DND-41 (cell line): ENCODE results near the gene LRIT2.

Experiments
- ATAC-seq: fragments of 200-7000 bp; cut with Tn5 transposase; 3 replicates; pipeline ENCODE4 v1.9.1; 2021; ENCODE audit warnings: low read depth; ENCODE audit not compliant: insufficient read depth
- DNase-seq: peaks from one replicate; pipeline ENCODE4 v3.0.0-alpha.2; 2020
- H2AFZ ChIP-seq: 2 replicates; pipeline ENCODE4 v1.6.0; 2012; ENCODE audit warnings: low read depth, low read length
- H3K27ac ChIP-seq: 2 replicates; pipeline ENCODE4 v1.5.1; 2012; ENCODE audit warnings: low read length, inconsistent platforms
- H3K27me3 ChIP-seq: fragments of 200-600 bp; sonication (generic); 2 replicates; pipeline ENCODE4 v1.6.0; 2012; ENCODE audit warnings: low read length, mild to moderate bottlenecking, inconsistent platforms; ENCODE audit not compliant: insufficient read depth, poor library complexity
- H3K36me3 ChIP-seq: 2 replicates; pipeline ENCODE4 v1.5.1; 2012; ENCODE audit warnings: low read length, inconsistent platforms; ENCODE audit not compliant: insufficient read depth
- H3K4me1 ChIP-seq: 2 replicates; pipeline ENCODE4 v1.5.1; 2012; ENCODE audit warnings: mild to moderate bottlenecking, low read length; ENCODE audit not compliant: insufficient read depth
- H3K4me2 ChIP-seq: 2 replicates; pipeline ENCODE4 v1.6.0; 2012; ENCODE audit warnings: mild to moderate bottlenecking, moderate library complexity, low read length, inconsistent platforms; ENCODE audit not compliant: insufficient read depth
- H3K4me3 ChIP-seq, 2 experiments: fragments of 200-600 bp in 1 of 2; shearing (Covaris generic) in 1 of 2; 2 replicates each; pipeline ENCODE4 v1.5.1; 2012 to 2016; ENCODE audit warnings: inconsistent platforms in 2 of 2, low read length in 2 of 2, mild to moderate bottlenecking in 2 of 2, low read depth in 1 of 2, moderate library complexity in 1 of 2
- H3K79me2 ChIP-seq: 2 replicates; pipeline ENCODE4 v1.6.0; 2012; ENCODE audit warnings: low read length, inconsistent platforms; ENCODE audit not compliant: insufficient read depth
- H3K9ac ChIP-seq: 2 replicates; pipeline ENCODE4 v1.6.0; 2012; ENCODE audit warnings: low read depth, mild to moderate bottlenecking, inconsistent platforms, low read length, moderate library complexity
- H3K9me3 ChIP-seq: 2 replicates; pipeline ENCODE4 v1.5.1; 2012; ENCODE audit warnings: low read length, moderate library complexity, mild to moderate bottlenecking, inconsistent platforms; ENCODE audit not compliant: insufficient read depth, severe bottlenecking
- H4K20me1 ChIP-seq: 2 replicates; pipeline ENCODE4 v1.6.0; 2012; ENCODE audit warnings: low read length; ENCODE audit not compliant: insufficient read depth
- CTCF ChIP-seq: IDR thresholded peaks from 2 replicates; pipeline ENCODE4 v1.5.1; 2012; ENCODE audit warnings: borderline replicate concordance, low read length, moderate library complexity, mild to moderate bottlenecking; ENCODE audit not compliant: poor library complexity, severe bottlenecking; ENCODE audit errors: extremely low read depth
- EZH2 ChIP-seq: IDR thresholded peaks from 3 replicates; pipeline ENCODE4 v1.6.1; 2012; ENCODE audit warnings: borderline replicate concordance, low read depth, mild to moderate bottlenecking, moderate library complexity, low read length, inconsistent platforms; ENCODE audit not compliant: severe bottlenecking

The LRIT2 gene

DNA sequence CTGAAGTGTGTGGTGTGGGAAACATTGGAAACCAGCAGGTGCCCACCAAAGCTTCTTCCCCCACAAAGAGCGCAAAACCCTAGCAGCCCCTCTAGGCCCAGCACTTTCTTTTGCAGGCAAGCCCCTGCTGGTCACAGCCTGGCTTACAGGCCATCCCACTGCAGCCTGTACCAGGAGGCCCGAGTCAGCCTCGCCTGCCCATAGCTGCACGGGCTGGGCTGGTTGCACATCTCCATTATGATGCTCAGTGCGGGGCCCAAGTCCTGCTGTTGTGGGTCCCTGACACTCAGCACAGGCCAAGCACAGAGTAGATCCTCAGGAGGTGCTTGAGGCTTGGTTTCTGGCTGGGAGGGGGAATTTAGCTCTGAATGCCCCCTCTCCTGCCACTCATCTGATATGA is 23.0 kb downstream of the LRIT2 start:
- H3K27me3 ChIP-seq: peaks cover 3% of the 10 kb centered on the region
- H3K9ac ChIP-seq: no peak overlapping the region
- H3K36me3 ChIP-seq: no peaks in the 10 kb centered on the region
- ATAC-seq (no peak), DNase-seq (no peak)
- TF ChIP-seq CTCF (no peak), EZH2 (no peak)
- no peaks in the 10 kb centered on the region for H3K9me3 ChIP-seq
- no peak overlapping the region for H3K4me3 ChIP-seq
- H4K20me1 ChIP-seq: no peaks in the 10 kb centered on the region
- H3K4me1 ChIP-seq: no peaks in the 10 kb centered on the region
- H3K79me2 ChIP-seq: no peaks in the 10 kb centered on the region
- H3K4me2 ChIP-seq: no peak overlapping the region
- H2AFZ ChIP-seq: no peak overlapping the region
- no peak overlapping the region for H3K27ac ChIP-seq

DNA sequence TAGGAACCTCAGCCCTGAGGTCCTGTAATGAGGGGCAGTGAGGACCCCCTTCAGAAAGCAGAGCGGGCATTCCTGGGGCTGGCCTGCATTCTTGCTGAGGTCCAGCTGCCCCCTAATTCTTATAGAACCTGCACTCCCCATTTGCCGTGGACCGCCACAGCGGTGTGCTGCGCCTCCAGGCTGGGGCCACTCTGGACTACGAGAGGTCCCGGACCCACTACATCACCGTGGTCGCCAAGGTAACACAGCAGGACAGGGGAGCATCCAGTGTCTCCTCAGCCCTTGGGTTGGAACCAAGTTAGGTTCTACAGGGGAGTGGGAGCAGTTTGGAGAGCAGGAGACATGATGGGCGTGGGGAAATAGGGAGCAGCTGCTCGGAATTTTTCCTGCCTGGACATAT is 23.7 kb downstream of the LRIT2 start:
- Histone ChIP-seq H3K9ac (no peak overlapping the region), H3K36me3 (no peaks in the 10 kb centered on the region), H3K79me2 (no peaks in the 10 kb centered on the region), H3K9me3 (no peaks in the 10 kb centered on the region), H3K27me3 (peaks cover 2% of the 10 kb centered on the region), H3K27ac (no peak overlapping the region), H4K20me1 (no peaks in the 10 kb centered on the region; the same call in 1 of the 2 replicates), H3K4me1 (no peaks in the 10 kb centered on the region), H3K4me3 (no peak overlapping the region), H2AFZ (no peak overlapping the region), H3K4me2 (no peak overlapping the region)
- no peak for ATAC-seq
- TF ChIP-seq EZH2: no peak
- TF ChIP-seq CTCF: no peak
- DNase-seq: no peak

DNA sequence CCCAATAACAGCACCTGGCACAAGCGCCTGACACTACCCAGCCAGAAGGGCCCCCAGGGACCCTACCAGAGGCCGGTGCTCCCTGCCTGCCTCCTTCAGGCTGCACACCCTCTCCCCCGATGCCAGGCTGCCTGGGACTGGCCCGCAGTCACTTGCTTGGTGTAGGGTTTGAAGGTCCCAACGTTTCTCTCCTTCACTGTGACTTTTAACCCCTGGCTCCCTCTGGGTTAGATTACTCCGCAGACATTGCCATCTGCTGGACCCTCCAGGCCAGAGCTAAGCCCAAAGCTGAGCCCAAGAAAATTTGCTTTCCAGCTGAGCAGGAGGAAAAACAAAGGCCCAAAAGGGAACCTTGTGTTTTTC is 24.1 kb downstream of the LRIT2 start:
- no peak overlapping the region for H3K9ac ChIP-seq
- H3K9me3 ChIP-seq: no peaks in the 10 kb centered on the region
- peaks cover 3% of the 10 kb centered on the region for H3K27me3 ChIP-seq
- no peak overlapping the region for H3K4me3 ChIP-seq
- H3K79me2 ChIP-seq: no peaks in the 10 kb centered on the region
- H2AFZ ChIP-seq: no peak overlapping the region
- H3K36me3 ChIP-seq: no peaks in the 10 kb centered on the region
- DNase-seq (no peak), ATAC-seq (no peak)
- no peaks in the 10 kb centered on the region; the same call in 1 of the 2 replicates for H4K20me1 ChIP-seq
- peaks cover under 1% of the 10 kb centered on the region; the same call in 1 of the 2 replicates for H3K4me1 ChIP-seq
- no peak overlapping the region for H3K4me2 ChIP-seq
- TF ChIP-seq CTCF: no peak
- TF ChIP-seq EZH2: no peak
- no peak overlapping the region for H3K27ac ChIP-seq

DNA sequence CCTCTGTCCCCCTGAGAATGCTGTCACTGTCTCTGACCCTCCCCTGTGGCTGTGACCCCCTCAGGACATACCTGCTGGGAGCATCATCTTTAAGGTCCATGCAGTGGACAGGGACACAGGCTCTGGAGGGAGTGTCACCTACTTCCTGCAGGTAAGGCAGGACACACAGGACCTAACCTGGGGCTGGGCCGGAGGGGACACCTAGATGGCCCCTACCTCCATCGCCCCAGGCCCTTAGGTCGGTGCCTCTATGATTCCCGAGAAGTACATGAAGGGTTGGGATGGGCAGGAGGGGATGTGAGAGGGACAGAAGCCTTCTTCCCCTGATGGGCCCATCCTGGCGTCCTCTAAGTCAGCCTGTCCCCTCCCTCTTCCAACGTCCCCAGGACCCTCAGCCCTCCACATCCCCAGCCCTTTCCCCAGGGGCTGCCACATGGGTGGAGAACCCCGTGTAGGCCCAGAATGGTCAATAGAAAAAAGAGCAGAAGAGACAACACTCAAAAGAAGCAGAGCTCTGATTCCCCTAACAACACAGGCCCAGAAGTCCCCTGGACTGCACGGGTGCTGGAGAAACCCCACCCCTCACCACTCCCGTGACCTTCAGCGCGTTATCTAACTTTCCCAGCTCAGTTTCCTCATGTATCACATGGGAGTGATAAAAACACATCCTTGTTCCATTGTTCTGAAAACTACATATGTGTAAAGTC is 24.7 kb downstream of the LRIT2 start:
- no peak for TF ChIP-seq EZH2
- no peak for TF ChIP-seq CTCF
- no peak overlapping the region for H2AFZ ChIP-seq
- H3K4me2 ChIP-seq: no peak overlapping the region
- no peaks in the 10 kb centered on the region for H3K79me2 ChIP-seq
- no peaks in the 10 kb centered on the region for H3K36me3 ChIP-seq
- no peak overlapping the region for H3K4me3 ChIP-seq
- H3K9me3 ChIP-seq: no peaks in the 10 kb centered on the region
- DNase-seq (no peak), ATAC-seq (no peak)
- H3K27me3 ChIP-seq: peaks cover 5% of the 10 kb centered on the region
- H4K20me1 ChIP-seq: no peaks in the 10 kb centered on the region; the same call in 1 of the 2 replicates
- H3K4me1 ChIP-seq: peaks cover 4% of the 10 kb centered on the region; the same call in 1 of the 2 replicates
- H3K27ac ChIP-seq: no peak overlapping the region
- no peak overlapping the region for H3K9ac ChIP-seq
